ENCODE data around the gene CDH18.

Gene CDH18

DNA sequence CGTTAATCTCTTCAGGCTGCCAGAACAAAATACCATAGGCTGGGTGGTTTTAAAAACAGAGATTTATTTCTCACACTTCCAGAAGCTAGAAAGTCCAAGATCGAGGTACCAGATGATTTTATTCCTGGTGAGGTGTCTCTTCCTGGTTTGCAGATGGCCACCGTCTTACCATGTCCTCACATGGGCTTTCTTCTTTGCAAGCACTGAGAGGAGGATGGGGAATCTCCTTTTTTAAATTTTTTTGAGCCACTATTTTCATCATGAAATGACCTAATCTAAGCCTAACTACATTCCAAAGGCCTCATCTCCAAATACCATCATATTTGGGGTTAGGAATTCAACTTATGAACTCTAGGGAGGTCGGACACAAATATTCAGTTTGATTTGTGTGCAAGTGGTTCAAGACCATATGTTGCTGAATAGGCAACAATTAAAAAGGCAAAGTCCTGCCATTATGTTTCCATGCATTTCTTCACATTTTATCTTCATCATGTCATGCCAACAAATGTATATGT is 371.2 kb downstream of the CDH18 start:
- TF ChIP-seq ZNF70 (CRISPR knock-in tag; IDR thresholded peaks at IDR 0.05) (no peak), SNAI2 (CRISPR knock-in tag; IDR thresholded peaks at IDR 0.05) (no peak), ISL1 (CRISPR knock-in tag; IDR thresholded peaks at IDR 0.05) (no peak), OSR1 (CRISPR knock-in tag; IDR thresholded peaks at IDR 0.05) (no peak), TOX (CRISPR knock-in tag; IDR thresholded peaks at IDR 0.05; ENCODE audit: borderline replicate concordance) (no peak), CREB5 (CRISPR knock-in tag; IDR thresholded peaks at IDR 0.05; ENCODE audit: low read depth) (no peak), ZFP30 (CRISPR knock-in tag; IDR thresholded peaks at IDR 0.05) (no peak), TSHZ2 (CRISPR knock-in tag; IDR thresholded peaks at IDR 0.05) (no peak), ZFP3 (CRISPR knock-in tag; IDR thresholded peaks at IDR 0.05) (no peak), ZNF8 (CRISPR knock-in tag; IDR thresholded peaks at IDR 0.05) (no peak), BACH2 (CRISPR knock-in tag; IDR thresholded peaks at IDR 0.05; ENCODE audit: borderline replicate concordance) (no peak), POU6F1 (CRISPR knock-in tag; IDR thresholded peaks at IDR 0.05; ENCODE audit: borderline replicate concordance, low read depth) (no peak), ZC3H10 (CRISPR knock-in tag; IDR thresholded peaks at IDR 0.05) (no peak), RARB (CRISPR knock-in tag; IDR thresholded peaks at IDR 0.05) (no peak)
- TF ChIP-seq, protein P1, sequence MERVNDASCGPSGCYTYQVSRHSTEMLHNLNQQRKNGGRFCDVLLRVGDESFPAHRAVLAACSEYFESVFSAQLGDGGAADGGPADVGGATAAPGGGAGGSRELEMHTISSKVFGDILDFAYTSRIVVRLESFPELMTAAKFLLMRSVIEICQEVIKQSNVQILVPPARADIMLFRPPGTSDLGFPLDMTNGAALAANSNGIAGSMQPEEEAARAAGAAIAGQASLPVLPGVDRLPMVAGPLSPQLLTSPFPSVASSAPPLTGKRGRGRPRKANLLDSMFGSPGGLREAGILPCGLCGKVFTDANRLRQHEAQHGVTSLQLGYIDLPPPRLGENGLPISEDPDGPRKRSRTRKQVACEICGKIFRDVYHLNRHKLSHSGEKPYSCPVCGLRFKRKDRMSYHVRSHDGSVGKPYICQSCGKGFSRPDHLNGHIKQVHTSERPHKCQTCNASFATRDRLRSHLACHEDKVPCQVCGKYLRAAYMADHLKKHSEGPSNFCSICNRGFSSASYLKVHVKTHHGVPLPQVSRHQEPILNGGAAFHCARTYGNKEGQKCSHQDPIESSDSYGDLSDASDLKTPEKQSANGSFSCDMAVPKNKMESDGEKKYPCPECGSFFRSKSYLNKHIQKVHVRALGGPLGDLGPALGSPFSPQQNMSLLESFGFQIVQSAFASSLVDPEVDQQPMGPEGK (CRISPR knock-in tag; IDR thresholded peaks at IDR 0.05; ENCODE audit: borderline replicate concordance), result no peak
- ATAC-seq, result no peak

DNA sequence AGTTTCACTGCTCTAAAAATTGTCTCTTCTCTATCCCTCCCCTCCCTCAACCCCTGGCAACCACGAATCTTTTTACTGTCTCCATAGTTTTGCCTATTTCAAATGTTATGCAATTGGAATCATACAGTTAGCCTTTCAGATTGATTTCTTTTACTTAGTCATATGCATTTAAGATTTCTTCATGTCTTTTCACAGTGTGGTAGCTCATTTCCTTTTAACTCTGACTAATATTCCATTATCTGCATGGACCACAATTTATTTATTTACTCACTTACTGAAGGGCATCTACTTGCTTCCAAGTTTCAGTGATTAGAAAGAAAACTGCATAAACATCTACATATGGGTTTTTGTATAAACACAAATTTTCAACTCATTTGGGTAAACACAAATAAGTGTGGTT is 372.3 kb downstream of the CDH18 start:
- no peak for TF ChIP-seq TCF4 (CRISPR knock-in tag; IDR thresholded peaks at IDR 0.05; ENCODE audit: borderline replicate concordance)
- no peak for ATAC-seq

- no peak for ATAC-seq
- TF ChIP-seq TCF4 (CRISPR knock-in tag; IDR thresholded peaks at IDR 0.05; ENCODE audit: borderline replicate concordance) (no peak), CSRNP3 (CRISPR knock-in tag; IDR thresholded peaks at IDR 0.05) (no peak), ZFP3 (CRISPR knock-in tag; IDR thresholded peaks at IDR 0.05) (no peak), ZNF8 (CRISPR knock-in tag; IDR thresholded peaks at IDR 0.05) (no peak), PPARA (CRISPR knock-in tag; IDR thresholded peaks at IDR 0.05; ENCODE audit: borderline replicate concordance) (no peak), ZFP30 (CRISPR knock-in tag; IDR thresholded peaks at IDR 0.05) (no peak), TSHZ2 (CRISPR knock-in tag; IDR thresholded peaks at IDR 0.05) (no peak), ZC3H10 (CRISPR knock-in tag; IDR thresholded peaks at IDR 0.05) (no peak), ISL1 (CRISPR knock-in tag; IDR thresholded peaks at IDR 0.05) (no peak), GLIS3 (CRISPR knock-in tag; IDR thresholded peaks at IDR 0.05) (no peak), ZNF565 (CRISPR knock-in tag; conservative IDR thresholded peaks at IDR 0.05; ENCODE audit: low read depth) (no peak), CREB5 (CRISPR knock-in tag; IDR thresholded peaks at IDR 0.05; ENCODE audit: low read depth) (no peak), SNAI2 (CRISPR knock-in tag; IDR thresholded peaks at IDR 0.05) (no peak), TOX (CRISPR knock-in tag; IDR thresholded peaks at IDR 0.05; ENCODE audit: borderline replicate concordance) (no peak), ESRRG (CRISPR knock-in tag; IDR thresholded peaks at IDR 0.05) (no peak), BACH2 (CRISPR knock-in tag; IDR thresholded peaks at IDR 0.05; ENCODE audit: borderline replicate concordance) (no peak)
- TF ChIP-seq, protein P1 (CRISPR knock-in tag; IDR thresholded peaks at IDR 0.05; ENCODE audit: borderline replicate concordance), result no peak
Measured at GRCh38 chr5:19615071-19615470, 372.9 kb downstream of the CDH18 start.

All from SK-N-SH treated with all-trans-retinoic acid at 6 μM for 48 hours (cell line).